SK-N-MC (cell line): ENCODE measurements around the gene SMIM10.

Experiments
- EZH2 ChIP-seq: fragments of 200-600 bp; sonication (generic); IDR thresholded peaks from one replicate; pipeline ENCODE4 v1.6.1; 2017; ENCODE audit warnings: antibody characterized with exemption
- FOXP2 ChIP-seq: optimal IDR thresholded peaks from 2 replicates; pipeline ENCODE3; 2011; ENCODE audit warnings: mild to moderate bottlenecking, moderate library complexity; ENCODE audit not compliant: insufficient read depth; ENCODE audit errors: extremely low read length, control extremely low read depth
- POLR2AphosphoS5 ChIP-seq: IDR thresholded peaks from 2 replicates; pipeline ENCODE4 v1.6.1; 2012; ENCODE audit warnings: mild to moderate bottlenecking, low read depth, low read length, borderline replicate concordance

DNA sequence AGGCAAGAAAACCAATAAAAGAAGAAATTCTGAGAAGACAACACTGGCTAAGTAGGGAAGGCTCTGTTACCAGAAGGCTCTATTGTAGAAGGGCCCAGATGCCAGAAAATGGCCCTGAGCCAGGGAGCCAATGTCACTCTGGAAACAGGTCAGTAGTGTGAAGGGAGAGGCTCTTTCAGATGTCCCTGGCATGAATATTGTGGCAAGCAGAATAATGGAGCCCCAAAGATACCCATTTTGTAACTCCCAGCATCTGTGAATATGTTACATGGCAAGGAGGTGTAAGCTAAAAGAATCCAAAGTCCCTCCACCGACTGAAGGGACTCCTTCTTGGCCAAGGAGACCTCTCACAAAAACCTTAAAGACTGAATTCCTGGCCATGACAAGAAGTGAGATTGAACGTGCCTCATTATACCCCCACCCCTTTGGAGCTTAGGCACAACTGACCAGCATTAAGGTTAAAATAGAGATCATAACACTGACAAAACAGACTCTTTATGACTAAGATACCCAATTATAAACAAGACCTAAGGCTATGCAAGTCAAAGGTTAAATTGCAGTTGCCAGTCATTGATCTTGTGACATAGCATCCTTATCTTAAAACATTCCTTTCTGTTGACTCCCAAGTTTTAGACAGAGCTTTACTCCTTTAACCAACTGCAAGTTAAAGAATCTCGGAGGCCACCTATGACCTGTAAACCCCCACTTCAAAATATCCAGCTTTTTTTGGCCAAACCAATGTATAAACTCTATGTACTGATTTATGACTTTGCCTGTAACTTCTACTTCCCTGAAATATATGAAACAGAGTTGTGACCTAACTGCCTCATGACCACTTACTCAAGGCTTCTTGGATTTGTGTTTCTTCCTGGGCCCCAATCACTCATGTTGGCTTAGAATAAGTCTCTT, 42.2 kb upstream of the SMIM10 start:
- TF ChIP-seq POLR2AphosphoS5: no peak
- no peak for TF ChIP-seq FOXP2
- TF ChIP-seq EZH2: no peak
